IMR-90 (cell line): ENCODE measurements around the gene CDKN3. TPM values are rescaled to one million over a fixed set of nuclear protein-coding genes. Genes with fewer than 3 reads are reported as not detected.

Source experiments
- ATAC-seq: fragments of 200-7000 bp; cut with Tn5 transposase; 2 replicates; pipeline ENCODE4 v1.9.1; 2020; ENCODE audit warnings: low read depth, mild to moderate bottlenecking, moderate library complexity
- BruUV-seq: library from RNA; stranded (reverse); fragments of 400-500 nt; replicated peaks from 2 replicates; lab custom pipeline; 2021; lab: Mats Ljungman, UMichigan
- CTCF ChIA-PET: fragments of 300-600 bp; formaldehyde crosslinking; extraction: SDS; loops from one replicate; lab custom pipeline; 2021; ENCODE audit warnings: antibody characterized with exemption; lab: Yijun Ruan, JAX
- POLR2A ChIA-PET: fragments of 300-600 bp; sonication (Branson Sonifier 250); formaldehyde crosslinking; loops from one replicate; lab custom pipeline; 2022; ENCODE audit warnings: antibody characterized with exemption; ENCODE audit not compliant: unreplicated experiment; lab: Charles Lee
- DNase-seq: peaks from one replicate; pipeline ENCODE4 v3.0.0; 2013
- H2AFZ ChIP-seq: replicated peaks from 2 replicates; pipeline ENCODE3; 2013; ENCODE audit warnings: low read length, mild to moderate bottlenecking; ENCODE audit not compliant: poor library complexity
- H2AK5ac ChIP-seq: 2 replicates; pipeline ENCODE4 v1.6.1; 2013; ENCODE audit warnings: low read depth, low read length, inconsistent platforms
- H2AK9ac ChIP-seq: replicated peaks from 2 replicates; pipeline ENCODE3; 2013; ENCODE audit warnings: mild to moderate bottlenecking, low read depth, low read length, moderate library complexity; ENCODE audit not compliant: poor library complexity
- H2BK120ac ChIP-seq: 2 replicates; pipeline ENCODE4 v1.6.1; 2013; ENCODE audit warnings: low read depth, low read length, inconsistent platforms
- H2BK15ac ChIP-seq: 3 replicates; pipeline ENCODE4 v1.6.1; 2013; ENCODE audit warnings: low read depth, low read length, inconsistent platforms
- H2BK20ac ChIP-seq: 2 replicates; pipeline ENCODE4 v1.6.1; 2013; ENCODE audit warnings: low read depth, mild to moderate bottlenecking, inconsistent platforms, low read length, moderate library complexity
- H2BK5ac ChIP-seq: 2 replicates; pipeline ENCODE4 v1.6.1; 2013; ENCODE audit warnings: mild to moderate bottlenecking, low read depth, low read length, inconsistent platforms; ENCODE audit not compliant: poor library complexity, severe bottlenecking
- H3K14ac ChIP-seq: replicated peaks from 2 replicates; pipeline ENCODE4 v1.6.1; 2013; ENCODE audit warnings: low read depth, low read length, inconsistent platforms
- H3K18ac ChIP-seq: 2 replicates; pipeline ENCODE4 v1.6.1; 2013; ENCODE audit warnings: low read depth, low read length, control low read depth
- H3K23ac ChIP-seq: 2 replicates; pipeline ENCODE4 v1.6.1; 2013; ENCODE audit warnings: low read depth, low read length, inconsistent platforms
- H3K27ac ChIP-seq: 2 replicates; pipeline ENCODE4 v1.5.1; 2013; ENCODE audit warnings: mild to moderate bottlenecking, control low read depth, low read length; ENCODE audit not compliant: insufficient read depth
- H3K27me3 ChIP-seq: 2 replicates; pipeline ENCODE4 v1.6.1; 2013; ENCODE audit warnings: low read length; ENCODE audit not compliant: control insufficient read depth, insufficient read depth
- H3K36me3 ChIP-seq: 2 replicates; pipeline ENCODE4 v1.6.1; 2013; ENCODE audit warnings: low read length, mixed read lengths; ENCODE audit not compliant: control insufficient read depth, insufficient read depth
- H3K4ac ChIP-seq: 2 replicates; pipeline ENCODE4 v1.6.1; 2013; ENCODE audit warnings: low read depth, low read length, inconsistent platforms
- H3K4me1 ChIP-seq: 2 replicates; pipeline ENCODE4 v1.6.1; 2013; ENCODE audit warnings: low read length, mixed read lengths; ENCODE audit not compliant: control insufficient read depth, insufficient read depth
- H3K4me2 ChIP-seq: 2 replicates; pipeline ENCODE4 v1.6.1; 2013; ENCODE audit warnings: low read depth, mild to moderate bottlenecking, control low read depth, low read length, moderate library complexity
- H3K4me3 ChIP-seq: 2 replicates; pipeline ENCODE4 v1.5.1; 2013; ENCODE audit warnings: low read depth, mild to moderate bottlenecking, control low read depth, low read length, moderate library complexity; ENCODE audit not compliant: insufficient read depth
- H3K56ac ChIP-seq: 2 replicates; pipeline ENCODE4 v1.6.1; 2013; ENCODE audit warnings: low read length, inconsistent platforms; ENCODE audit not compliant: insufficient read depth; ENCODE audit errors: extremely low read depth
- H3K79me1 ChIP-seq, 2 experiments: 2 replicates each; pipeline ENCODE4 v1.6.1; 2013; ENCODE audit warnings: low read length in 2 of 2, inconsistent platforms in 1 of 2, low read depth in 1 of 2
- H3K9ac ChIP-seq: 2 replicates; pipeline ENCODE4 v1.6.1; 2013; ENCODE audit warnings: low read depth, low read length, control low read depth
- H3K9me1 ChIP-seq: 2 replicates; pipeline ENCODE4 v1.6.1; 2013; ENCODE audit warnings: low read length, inconsistent platforms; ENCODE audit not compliant: insufficient read depth
- H3K9me3 ChIP-seq: 2 replicates; pipeline ENCODE4 v1.6.1; 2013; ENCODE audit warnings: low read length; ENCODE audit not compliant: control insufficient read depth, insufficient read depth
- H4K20me1 ChIP-seq: 2 replicates; pipeline ENCODE4 v1.6.1; 2013; ENCODE audit warnings: low read length, inconsistent platforms; ENCODE audit not compliant: insufficient read depth
- H4K5ac ChIP-seq: 2 replicates; pipeline ENCODE4 v1.6.1; 2013; ENCODE audit warnings: mild to moderate bottlenecking, low read depth, low read length, control low read depth
- H4K8ac ChIP-seq, 2 experiments: 2 replicates each; pipeline ENCODE4 v1.6.1; 2013; ENCODE audit warnings: low read depth in 2 of 2, low read length in 2 of 2, control low read depth in 1 of 2, inconsistent platforms in 1 of 2
- H4K91ac ChIP-seq: 2 replicates; pipeline ENCODE4 v1.6.1; 2013; ENCODE audit warnings: low read depth, low read length, inconsistent platforms; ENCODE audit not compliant: insufficient read depth
- BHLHE40 ChIP-seq: fragments of 150-350 bp; IDR thresholded peaks from 2 replicates; pipeline ENCODE4 v1.6.1; 2016; ENCODE audit warnings: mild to moderate bottlenecking, low read depth, low read length
- CEBPB ChIP-seq: IDR thresholded peaks from 2 replicates; pipeline ENCODE4 v1.6.1; 2012; ENCODE audit warnings: low read depth, low read length, improper control_type of control experiment
- CTCF ChIP-seq: conservative IDR thresholded peaks from 2 replicates; pipeline ENCODE4 v1.5.1; 2012; ENCODE audit warnings: mild to moderate bottlenecking, low read depth, low read length, improper control_type of control experiment
- ELK1 ChIP-seq: fragments of 150-350 bp; IDR thresholded peaks from 2 replicates; pipeline ENCODE4 v1.6.1; 2016; ENCODE audit warnings: low read depth, mild to moderate bottlenecking, low read length, moderate library complexity, borderline replicate concordance
- FOS ChIP-seq: fragments of 150-350 bp; IDR thresholded peaks from 2 replicates; pipeline ENCODE4 v1.6.1; 2016; ENCODE audit warnings: low read depth, low read length
- MAFK ChIP-seq: IDR thresholded peaks from 2 replicates; pipeline ENCODE4 v1.6.1; 2012; ENCODE audit warnings: low read depth, low read length, improper control_type of control experiment
- MAZ ChIP-seq: IDR thresholded peaks from 2 replicates; pipeline ENCODE4 v1.6.1; 2012; ENCODE audit warnings: low read depth, mild to moderate bottlenecking, low read length, improper control_type of control experiment, moderate library complexity, borderline replicate concordance
- NFE2L2 ChIP-seq: fragments of 150-350 bp; IDR thresholded peaks from 2 replicates; pipeline ENCODE4 v1.6.1; 2016; ENCODE audit warnings: low read depth, mild to moderate bottlenecking, low read length
- POLR2A ChIP-seq: IDR thresholded peaks from 2 replicates; pipeline ENCODE4 v1.6.1; 2012; ENCODE audit warnings: mild to moderate bottlenecking, low read depth, low read length
- RCOR1 ChIP-seq: IDR thresholded peaks from 2 replicates; pipeline ENCODE4 v1.6.1; 2012; ENCODE audit warnings: mild to moderate bottlenecking, low read length, improper control_type of control experiment; ENCODE audit not compliant: insufficient replicate concordance
- SMC3 ChIP-seq: fragments of 150-350 bp; IDR thresholded peaks from 2 replicates; pipeline ENCODE4 v1.6.1; 2016; ENCODE audit warnings: low read depth, mild to moderate bottlenecking, antibody characterized with exemption, low read length, moderate library complexity
- USF2 ChIP-seq: fragments of 150-350 bp; IDR thresholded peaks from 2 replicates; pipeline ENCODE4 v1.6.1; 2017; ENCODE audit warnings: mild to moderate bottlenecking, antibody characterized with exemption, low read length, low read depth
- WGBS, 2 experiments: methylation state at CpG; one replicate each; pipeline versions ENCODE4 v1.1.5 to v1.1.7; 2013; ENCODE audit warnings: missing lambda C conversion rate in 2 of 2; ENCODE audit not compliant: insufficient read length in 1 of 2; ENCODE audit errors: extremely low coverage in 2 of 2; 5-methylcytosine and 5-hydroxymethylcytosine counted together
- dilution Hi-C: fragments of 300-500 bp; cut with HindIII; formaldehyde crosslinking; loops from one replicate; pipeline ENCODE4 v1.14.3; 2018; ENCODE audit warnings: low sequenced_read_pairs; ENCODE audit not compliant: unreplicated experiment
- in situ Hi-C: fragments of 300-500 bp; cut with MboI; formaldehyde crosslinking; loops from 3 replicates; pipeline ENCODE4 v1.14.3; 2019; ENCODE audit warnings: low sequenced_read_pairs, inconsistent platforms, mixed read lengths
- intact Hi-C: fragments of 100-400 bp; cut with micrococcal nuclease; formaldehyde crosslinking; loops from 2 replicates; pipeline ENCODE4 v1.10.0; 2022
- polyA plus RNA-seq, 3 experiments: library from polyadenylated mRNA; depleted of rRNA; stranded (reverse); fragments of >200 nt; gene quantifications; 2 replicates each; pipeline ENCODE4 v1.2.3, GENCODE V29; 2012; ENCODE audit warnings: low replicate concordance in 1 of 3
- total RNA-seq: library from RNA; depleted of rRNA; stranded (reverse); fragments of >200 nt; gene quantifications from 2 replicates; pipeline ENCODE4 v1.2.3, GENCODE V29; 2012

Gene CDKN3
- total and polyA plus RNA-seq, 2 of the 4 experiments (the other 2 are of a cell fraction): 38.9 to 48.9 TPM

- Histone ChIP-seq H2BK20ac (no peak overlapping the region), H3K4me1 (no peaks in the 10 kb centered on the region; the same call in 1 of the 2 replicates), H3K27me3 (peaks cover 26% of the 10 kb centered on the region), H2BK120ac (no peak overlapping the region), H4K91ac (no peak overlapping the region), H3K79me1 (no peaks in the 10 kb centered on the region), H3K4ac (no peak overlapping the region), H3K4me3 (no peak overlapping the region), H3K27ac (no peak overlapping the region), H3K14ac (no peak overlapping the region), H2AK9ac (no peak overlapping the region), H3K18ac (no peak overlapping the region), H3K36me3 (no peaks in the 10 kb centered on the region), H3K9ac (no peak overlapping the region), H2BK15ac (no peak overlapping the region), H4K8ac (no peak overlapping the region), H2AK5ac (no peak overlapping the region), H3K23ac (no peak overlapping the region), H3K4me2 (no peak overlapping the region), H2AFZ (no peak overlapping the region), H4K5ac (no peak overlapping the region), H3K9me1 (no peaks in the 10 kb centered on the region), H2BK5ac (no peak overlapping the region), H3K9me3 (no peaks in the 10 kb centered on the region), H4K20me1 (no peaks in the 10 kb centered on the region), H3K56ac (no peak overlapping the region)
- dilution Hi-C loops: no loop called here
- CTCF ChIA-PET: no interaction called here
- intact Hi-C loops: no loop called here
- POLR2A ChIA-PET: interaction anchor here (1.1 kb wide), 1 partner anchor 516 kb away, joined by 3 read pairs; no protein-coding TSS in a partner anchor
- 89% methylated on average over 1 of the region's 5 CpGs; no CpG with 5 or more reads in 1 of the 2 experiments for WGBS, 2 experiments
- ATAC-seq: no peak
- no TSS peak for BruUV-seq
- no peak for TF ChIP-seq NFE2L2
- TF ChIP-seq FOS: no peak
- no peak for TF ChIP-seq CTCF
- no peak for TF ChIP-seq POLR2A
- no peak for TF ChIP-seq MAFK
- no peak for TF ChIP-seq CEBPB
- no peak for TF ChIP-seq SMC3
- no peak for TF ChIP-seq MAZ
- no peak for TF ChIP-seq USF2
- TF ChIP-seq ELK1: no peak
- TF ChIP-seq BHLHE40: no peak
- no peak for TF ChIP-seq RCOR1
- in situ Hi-C loops: no loop called here
- no peak for DNase-seq
Measured at GRCh38 chr14:54387328-54387727, 9.5 kb upstream of the CDKN3 start.
